ENCODE results near the gene MYO9A.

The MYO9A gene

DNA sequence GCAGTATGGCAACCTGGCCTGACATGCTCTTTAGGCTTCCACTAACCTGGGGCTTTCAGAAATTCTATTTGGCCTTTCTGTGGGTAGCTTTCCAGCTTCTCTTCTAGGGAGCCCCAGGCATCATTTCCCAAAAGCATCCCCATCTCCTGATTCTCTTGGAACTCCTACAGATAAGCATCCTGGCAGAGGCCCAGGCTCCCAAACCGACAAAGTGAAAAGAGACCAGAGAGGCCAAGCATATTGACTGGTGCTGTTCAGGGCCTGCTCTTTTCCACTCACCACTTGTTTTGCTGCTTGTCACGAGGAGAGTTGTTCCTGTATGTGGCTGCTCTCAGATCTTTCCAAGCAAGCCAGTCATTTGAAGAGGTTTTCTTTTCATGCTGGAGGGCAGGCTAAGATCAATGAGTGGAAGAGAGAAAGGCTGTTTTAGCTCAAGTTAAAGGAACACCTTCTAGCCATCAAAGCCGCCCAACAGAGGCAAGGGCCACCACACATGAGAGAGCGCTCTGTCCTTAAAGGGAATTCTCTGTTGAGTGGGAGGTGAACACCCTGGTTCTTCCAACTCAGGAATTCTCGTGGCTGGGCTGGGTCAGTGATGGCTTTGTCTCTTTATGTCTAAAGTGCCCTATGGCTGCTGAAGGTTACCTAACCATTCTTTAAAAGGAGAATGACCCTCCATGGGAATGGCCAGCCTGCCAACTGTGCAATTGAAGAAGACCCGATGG is 338.7 kb downstream of the MYO9A start:
- no peak for DNase-seq

DNA sequence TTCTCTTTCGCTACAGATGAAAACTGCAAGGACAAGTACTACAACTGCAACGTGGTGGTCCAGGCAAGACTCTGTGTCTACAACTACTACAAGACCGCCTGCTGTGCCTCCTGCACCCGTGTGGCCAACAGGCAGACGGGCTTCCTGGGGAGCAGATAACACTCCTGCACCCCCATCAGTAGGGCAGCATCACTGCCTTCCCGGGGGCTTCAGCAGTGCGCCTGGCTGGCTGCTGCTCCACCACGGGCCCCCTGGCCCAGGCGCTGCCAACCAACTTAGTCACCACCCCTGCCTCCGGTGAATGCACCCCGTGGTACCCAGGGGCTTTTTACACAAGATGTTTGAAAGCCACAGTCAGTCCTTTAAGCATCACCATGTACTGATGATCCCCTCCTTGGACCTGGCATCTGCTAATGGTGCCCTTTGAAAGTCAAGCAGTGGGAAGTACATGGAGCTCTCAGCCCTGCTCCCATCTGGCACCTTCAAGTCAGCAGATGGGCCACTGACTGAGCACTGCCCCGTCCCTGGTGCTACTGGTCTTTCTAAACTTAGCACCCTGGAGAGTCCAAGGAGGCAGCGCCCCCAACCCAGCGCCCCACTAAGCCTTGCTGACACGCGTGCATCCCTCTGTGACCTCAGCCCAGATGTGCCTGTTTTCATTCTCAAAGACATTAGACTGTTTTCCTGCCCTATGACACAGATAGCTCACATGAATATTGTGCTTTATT is 340.6 kb downstream of the MYO9A start:
- DNase-seq: no peak

DNA sequence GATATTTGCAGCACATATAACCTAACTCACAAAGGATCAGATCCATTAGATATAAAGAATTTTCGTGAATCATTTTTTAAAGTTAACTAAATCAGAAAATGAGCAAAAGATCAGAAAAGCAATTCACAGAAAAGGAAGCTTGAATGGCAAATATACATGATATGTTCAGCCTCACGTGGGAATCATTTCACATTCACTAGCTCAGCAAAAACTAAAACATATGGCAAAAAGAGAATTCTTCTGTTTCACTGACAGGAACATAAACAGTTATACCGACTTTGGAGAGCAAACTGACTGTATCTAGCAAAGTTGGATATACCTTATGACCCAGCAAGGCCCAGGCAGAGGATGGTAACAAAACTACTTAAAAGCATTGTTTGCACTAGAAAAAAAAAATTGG is 341.6 kb downstream of the MYO9A start:
- no peak for DNase-seq

DNA sequence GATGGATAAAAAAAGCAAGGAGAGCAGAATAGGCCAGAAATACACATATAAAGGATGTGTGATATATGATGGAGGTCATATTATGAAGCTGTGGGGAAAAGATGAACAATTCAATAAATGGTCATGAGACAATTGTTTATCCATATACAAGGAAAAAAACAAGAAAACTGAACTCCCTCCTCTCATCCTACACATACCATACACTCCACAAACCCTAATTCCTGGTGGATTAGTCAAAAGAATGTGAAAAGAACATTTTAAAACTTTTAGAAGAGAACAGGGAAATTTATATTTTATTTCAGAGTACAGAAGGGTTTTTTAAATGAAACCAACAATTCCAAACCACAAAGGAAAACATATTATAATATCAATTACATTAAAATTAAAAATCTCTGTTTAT is 342.1 kb downstream of the MYO9A start:
- DNase-seq: no peak

DNA sequence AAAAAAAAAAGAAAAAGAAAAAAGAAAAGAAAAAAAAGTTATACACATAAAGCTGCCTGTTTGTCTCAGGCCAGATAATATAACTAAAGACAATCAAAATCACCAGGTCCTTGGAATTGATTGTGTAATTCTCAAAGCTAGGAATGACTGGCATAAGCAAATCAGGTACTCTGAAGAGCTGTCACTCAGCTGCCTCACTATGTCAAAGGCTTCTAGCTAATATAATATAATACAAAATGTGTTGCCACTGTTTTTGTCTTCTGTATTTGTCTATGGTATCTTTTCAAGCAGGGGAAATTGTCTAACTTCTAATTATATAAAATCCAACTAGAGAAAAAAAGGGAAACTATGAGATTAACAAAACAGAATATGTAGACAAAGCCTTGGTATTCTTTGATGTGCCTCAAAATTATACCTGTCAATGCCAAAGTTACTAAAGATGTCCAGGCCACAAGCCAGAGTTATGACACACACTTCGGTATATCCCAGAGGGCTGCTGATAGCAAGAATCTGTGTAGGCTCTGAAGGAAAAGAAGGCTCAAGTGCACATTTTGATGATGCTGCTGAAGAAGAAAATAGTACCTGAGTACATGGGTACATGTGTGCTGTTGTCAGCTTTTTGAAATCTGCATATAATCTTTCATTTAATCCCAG is 344.6 kb downstream of the MYO9A start:
- no peak for DNase-seq

Data from CD4-positive, alpha-beta T cell treated with Interleukin-10 for 1 hour (primary cell).